SK-N-SH (cell line): Measurements from ENCODE around the gene RPL22. TPM values are rescaled to one million over a fixed set of nuclear protein-coding genes. Genes with fewer than 3 reads are reported as not detected.

Source experiments
- CTCF ChIA-PET: fragments of 300-600, 350-600 bp; formaldehyde crosslinking; extraction: SDS; loops from one replicate; lab custom pipeline; 2021; lab: Yijun Ruan, JAX
- POLR2A ChIA-PET: fragments of 350-600 bp; sonication (Branson Sonifier 250); formaldehyde crosslinking; extraction: SDS; loops from one replicate; lab custom pipeline; 2020; ENCODE audit warnings: antibody characterized with exemption, inconsistent platforms; lab: Yijun Ruan, JAX
- DNase-seq: peaks from one replicate; pipeline ENCODE4 v3.0.0; 2012
- H2AFZ ChIP-seq: fragments of 200-600 bp; sonication (generic); 2 replicates; pipeline ENCODE4 v1.8.1; 2016; ENCODE audit warnings: antibody characterized with exemption, mild to moderate bottlenecking, low read depth
- H3F3A ChIP-seq: fragments of 200-600 bp; sonication (generic); replicated peaks from 2 replicates; pipeline ENCODE3; 2016; ENCODE audit warnings: antibody characterized with exemption, mild to moderate bottlenecking; ENCODE audit not compliant: insufficient read depth
- H3K27ac ChIP-seq, 2 experiments: fragments of 200-500 bp in 1 of 2; fragments of 200-600 bp in 1 of 2; sonication (Bioruptor generic) in 1 of 2; sonication (generic), shearing (Covaris generic) in 1 of 2; 2 replicates each; pipeline versions ENCODE4 v1.5.1 to v1.6.1; 2014 to 2016; ENCODE audit warnings: low read depth in 2 of 2, inconsistent platforms in 1 of 2, low read length in 1 of 2, mild to moderate bottlenecking in 1 of 2, mixed read lengths in 1 of 2
- H3K27me3 ChIP-seq: fragments of 200-600 bp; sonication (generic), shearing (Covaris generic); 2 replicates; pipeline ENCODE4 v1.6.1; 2016; ENCODE audit warnings: mixed run types; ENCODE audit not compliant: insufficient read depth
- H3K36me3 ChIP-seq, 2 experiments: fragments of 200-500 bp in 1 of 2; fragments of 200-600 bp in 1 of 2; sonication (Bioruptor generic) in 1 of 2; sonication (generic) in 1 of 2; replicated peaks in 1 of 2; 2 replicates each; pipeline versions ENCODE3 to v1.5.1; 2014 to 2016; ENCODE audit warnings: low read length in 1 of 2, mild to moderate bottlenecking in 1 of 2; ENCODE audit not compliant: insufficient read depth in 2 of 2, control insufficient read depth in 1 of 2
- H3K4me1 ChIP-seq, 2 experiments: fragments of 200-500 bp in 1 of 2; fragments of 200-600 bp in 1 of 2; sonication (Bioruptor generic) in 1 of 2; sonication (generic), shearing (Covaris generic) in 1 of 2; 2 replicates each; pipeline versions ENCODE4 v1.5.1 to v1.6.1; 2014 to 2016; ENCODE audit warnings: low read depth in 1 of 2, low read length in 1 of 2, mixed run types in 1 of 2; ENCODE audit not compliant: insufficient read depth in 2 of 2, control insufficient read depth in 1 of 2
- H3K4me2 ChIP-seq: fragments of 200-600 bp; sonication (generic), shearing (Covaris generic); 2 replicates; pipeline ENCODE4 v1.6.1; 2017; ENCODE audit warnings: mixed run types
- H3K4me3 ChIP-seq, 2 experiments: fragments of 200-500 bp in 1 of 2; fragments of 200-600 bp in 1 of 2; sonication (Bioruptor generic) in 1 of 2; sonication (generic), shearing (Covaris generic) in 1 of 2; 2 replicates each; pipeline versions ENCODE4 v1.5.1 to v1.8.1; 2014 to 2016; ENCODE audit warnings: low read depth in 2 of 2, inconsistent platforms in 1 of 2, low read length in 1 of 2, mild to moderate bottlenecking in 1 of 2, mixed read lengths in 1 of 2, moderate library complexity in 1 of 2
- H3K79me2 ChIP-seq: fragments of 200-600 bp; sonication (generic); 2 replicates; pipeline ENCODE4 v1.8.1; 2017; ENCODE audit warnings: mild to moderate bottlenecking; ENCODE audit not compliant: insufficient read depth
- H3K9ac ChIP-seq: fragments of 200-600 bp; sonication (generic); 2 replicates; pipeline ENCODE4 v1.6.1; 2017; ENCODE audit warnings: mixed run types
- H3K9me2 ChIP-seq: fragments of 200-600 bp; sonication (generic); 2 replicates; pipeline ENCODE4 v1.6.1; 2017; ENCODE audit warnings: mixed run types
- H3K9me3 ChIP-seq: fragments of 200-600 bp; sonication (generic); 2 replicates; pipeline ENCODE4 v1.6.1; 2017; ENCODE audit warnings: mixed run types, mild to moderate bottlenecking, moderate library complexity
- H4K20me1 ChIP-seq: fragments of 200-600 bp; sonication (generic); 2 replicates; pipeline ENCODE4 v1.6.1; 2017; ENCODE audit warnings: mild to moderate bottlenecking, mixed run types; ENCODE audit not compliant: insufficient read depth
- ELF1 ChIP-seq: IDR thresholded peaks from 2 replicates; pipeline ENCODE4 v1.4.0; 2012
- EP300 ChIP-seq, 2 experiments: IDR thresholded peaks; 2 replicates each; pipeline versions ENCODE4 v1.4.0 to v1.6.1; 2012; ENCODE audit warnings: borderline replicate concordance in 1 of 2, low read depth in 1 of 2, low read length in 1 of 2
- EZH2phosphoT487 ChIP-seq: fragments of 200-600 bp; sonication (generic); IDR thresholded peaks from 2 replicates; pipeline ENCODE4 v1.6.1; 2017; ENCODE audit warnings: low read depth, mixed run types, mild to moderate bottlenecking, antibody characterized with exemption, moderate library complexity, borderline replicate concordance
- FOXJ3 ChIP-seq: sonication (generic); formaldehyde crosslinking; IDR thresholded peaks from 2 replicates; pipeline ENCODE4 v1.5.1; 2020; ENCODE audit warnings: mild to moderate bottlenecking, missing genetic modification reagents
- FOXM1 ChIP-seq: IDR thresholded peaks from 2 replicates; pipeline ENCODE4 v1.4.0; 2012; ENCODE audit warnings: low read depth, mild to moderate bottlenecking
- GATA2 ChIP-seq: sonication (generic); formaldehyde crosslinking; IDR thresholded peaks from 2 replicates; pipeline ENCODE4 v1.5.0; 2020; ENCODE audit warnings: mild to moderate bottlenecking, missing genetic modification reagents
- PBX3 ChIP-seq: IDR thresholded peaks from 2 replicates; pipeline ENCODE4; 2012
- RAD21 ChIP-seq: IDR thresholded peaks from 2 replicates; pipeline ENCODE4 v1.6.1; 2012; ENCODE audit warnings: mild to moderate bottlenecking, low read length
- RCOR1 ChIP-seq: fragments of 150-350 bp; IDR thresholded peaks from 2 replicates; pipeline ENCODE4 v1.6.1; 2017; ENCODE audit warnings: antibody characterized with exemption, low read length
- REST ChIP-seq: IDR thresholded peaks from 2 replicates; pipeline ENCODE4 v1.6.1; 2012; ENCODE audit warnings: mild to moderate bottlenecking, low read depth, low read length, moderate library complexity
- RFX5 ChIP-seq: IDR thresholded peaks from 2 replicates; pipeline ENCODE4 v1.6.1; 2012; ENCODE audit warnings: mild to moderate bottlenecking, improper control_type of control experiment, low read length
- SMC3 ChIP-seq: IDR thresholded peaks from 2 replicates; pipeline ENCODE4 v1.6.1; 2012; ENCODE audit warnings: low read depth, low read length, improper control_type of control experiment
- TAF1 ChIP-seq: IDR thresholded peaks from 2 replicates; pipeline ENCODE4 v1.6.1; 2012; ENCODE audit warnings: low read depth, mild to moderate bottlenecking, low read length, moderate library complexity, borderline replicate concordance
- YY1 ChIP-seq: IDR thresholded peaks from 2 replicates; pipeline ENCODE4 v1.4.0; 2012; ENCODE audit warnings: low read depth, mild to moderate bottlenecking
- WGBS: methylation state at CpG from one replicate; pipeline ENCODE4 v1.1.6; 2017; ENCODE audit warnings: low lambda C conversion rate; 5-methylcytosine and 5-hydroxymethylcytosine counted together
- polyA plus RNA-seq, 3 experiments: library from polyadenylated mRNA; depleted of rRNA; stranded (reverse); fragments of >200 nt; gene quantifications; 2 replicates each; pipeline ENCODE4 v1.2.3, GENCODE V29; 2012
- TF ChIP-seq, protein P1 (sequence below): fragments of 200-600 bp; sonication (generic); IDR thresholded peaks from 2 replicates; pipeline ENCODE4 v1.6.1; 2017; ENCODE audit warnings: antibody characterized with exemption, mild to moderate bottlenecking, moderate library complexity
- TF ChIP-seq, protein P2 (sequence below): IDR thresholded peaks from 2 replicates; pipeline ENCODE4 v1.4.0; 2012; ENCODE audit warnings: low read depth, borderline replicate concordance
- TF ChIP-seq, protein P3 (sequence below): fragments of 150-350 bp; IDR thresholded peaks from 2 replicates; pipeline ENCODE4 v1.6.1; 2016; ENCODE audit warnings: mild to moderate bottlenecking, low read depth, low read length

The RPL22 gene
- polyA plus RNA-seq, 1 of the 3 experiments (the other 2 are of a cell fraction), result 140 TPM

DNA sequence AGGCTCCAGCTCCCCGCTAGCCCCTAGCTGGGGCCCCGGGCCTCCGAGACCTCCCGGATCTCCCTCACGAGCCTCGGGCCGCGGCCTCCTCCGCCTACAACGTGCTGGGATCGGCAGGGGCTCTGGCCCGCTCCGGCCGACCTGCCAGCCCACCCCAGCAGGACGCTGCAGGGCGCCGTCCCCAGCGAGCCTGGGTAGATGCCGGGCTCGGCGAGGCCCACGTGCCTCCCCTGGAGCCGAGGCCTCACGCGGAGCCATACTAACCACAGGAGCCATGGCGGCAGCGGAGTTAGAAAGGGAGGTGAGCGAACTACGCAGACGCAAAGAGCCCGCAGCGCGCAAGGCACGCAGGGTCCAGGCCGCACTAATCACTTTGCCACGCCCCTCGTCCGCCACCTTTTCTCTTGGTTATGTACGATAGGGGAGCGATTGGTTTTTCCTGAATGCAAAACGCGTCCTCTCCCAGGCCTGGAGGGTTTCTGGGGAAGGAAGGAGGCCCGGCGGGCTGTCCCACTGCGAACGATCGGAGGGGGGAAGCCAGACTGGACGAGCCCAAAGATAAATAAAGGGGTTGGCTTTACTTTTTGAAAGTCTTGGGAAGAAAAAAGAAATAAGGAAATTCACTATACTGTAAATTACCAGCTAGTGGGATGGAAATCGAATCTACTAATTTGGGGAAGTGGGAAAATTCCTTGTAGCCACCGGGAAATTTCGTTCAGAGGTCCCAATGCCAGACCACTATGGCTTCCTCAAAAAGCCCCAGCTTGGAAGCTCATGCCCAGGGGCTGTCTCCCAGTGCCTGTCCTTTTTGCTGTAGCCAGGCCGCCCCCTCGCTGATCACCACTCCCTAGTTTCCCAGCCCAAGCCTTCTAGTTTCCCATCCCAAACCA is at the start of gene RPL22 (continued):
- no peak for TF ChIP-seq EZH2phosphoT487
- TF ChIP-seq, protein P1, sequence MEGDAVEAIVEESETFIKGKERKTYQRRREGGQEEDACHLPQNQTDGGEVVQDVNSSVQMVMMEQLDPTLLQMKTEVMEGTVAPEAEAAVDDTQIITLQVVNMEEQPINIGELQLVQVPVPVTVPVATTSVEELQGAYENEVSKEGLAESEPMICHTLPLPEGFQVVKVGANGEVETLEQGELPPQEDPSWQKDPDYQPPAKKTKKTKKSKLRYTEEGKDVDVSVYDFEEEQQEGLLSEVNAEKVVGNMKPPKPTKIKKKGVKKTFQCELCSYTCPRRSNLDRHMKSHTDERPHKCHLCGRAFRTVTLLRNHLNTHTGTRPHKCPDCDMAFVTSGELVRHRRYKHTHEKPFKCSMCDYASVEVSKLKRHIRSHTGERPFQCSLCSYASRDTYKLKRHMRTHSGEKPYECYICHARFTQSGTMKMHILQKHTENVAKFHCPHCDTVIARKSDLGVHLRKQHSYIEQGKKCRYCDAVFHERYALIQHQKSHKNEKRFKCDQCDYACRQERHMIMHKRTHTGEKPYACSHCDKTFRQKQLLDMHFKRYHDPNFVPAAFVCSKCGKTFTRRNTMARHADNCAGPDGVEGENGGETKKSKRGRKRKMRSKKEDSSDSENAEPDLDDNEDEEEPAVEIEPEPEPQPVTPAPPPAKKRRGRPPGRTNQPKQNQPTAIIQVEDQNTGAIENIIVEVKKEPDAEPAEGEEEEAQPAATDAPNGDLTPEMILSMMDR, result no peak
- TF ChIP-seq RCOR1, result peak; percentile 63; the same call in 1 of the 2 replicates
- TF ChIP-seq PBX3, result no peak
- no peak for TF ChIP-seq FOXJ3
- TF ChIP-seq ELF1, result peak; percentile 76
- peak; percentile 91 for TF ChIP-seq YY1
- 0 out of 4 replicates have a peak, but pooled peaks of 1 of the 2 experiments have one; percentile 18 for TF ChIP-seq EP300 (IDR thresholded peaks at IDR 0.05; ENCODE audit: borderline replicate concordance in 1 of 2, low read depth in 1 of 2, low read length in 1 of 2)
- peak; percentile 85 for TF ChIP-seq TAF1
- no peak for TF ChIP-seq RFX5

DNA sequence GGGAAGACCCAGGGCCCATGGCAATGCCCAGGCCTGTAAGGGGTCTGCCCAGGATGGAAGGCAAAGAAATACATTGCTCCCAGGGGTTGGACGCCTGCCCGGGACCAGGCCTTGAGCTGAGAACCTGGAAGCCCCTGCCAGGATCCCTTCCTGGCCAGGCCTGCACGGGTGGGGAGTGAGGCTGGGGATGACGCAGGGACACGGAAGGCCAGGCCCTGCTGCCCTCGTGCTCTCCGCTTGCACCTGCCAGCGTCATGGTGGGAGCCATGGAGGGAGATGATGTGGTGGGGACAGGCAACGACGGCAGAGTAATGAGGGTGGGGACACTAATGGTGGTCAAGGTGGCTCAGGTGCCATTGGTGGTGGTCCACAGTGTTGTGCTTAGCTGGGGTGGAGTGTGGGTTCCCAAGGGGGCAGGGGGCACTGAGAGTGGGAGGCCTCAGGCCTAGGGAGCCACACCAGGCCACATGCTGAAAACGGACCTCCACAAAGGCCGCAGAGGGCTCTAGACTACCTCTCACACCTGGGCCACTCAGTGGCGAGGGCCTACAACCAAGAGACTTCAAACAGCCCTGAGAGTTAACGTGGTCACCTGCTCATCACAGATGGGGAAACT is 48.9 kb upstream of the RPL22 start:
- WGBS, result 81% methylated on average over 11 of the region's 14 CpGs
- Histone ChIP-seq H3K79me2 (no peaks in the 10 kb centered on the region), H3K36me3 (no peaks in the 10 kb centered on the region), H3K9ac (no peak overlapping the region), H3K9me3 (no peaks in the 10 kb centered on the region), H3K4me1 (no peaks in the 10 kb centered on the region; a peak in 1 of 4 replicates), H3K27me3 (no peaks in the 10 kb centered on the region), H2AFZ (no peak overlapping the region), H3K9me2 (no peaks in the 10 kb centered on the region), H3K4me3 (no peak overlapping the region), H3K4me2 (no peak overlapping the region), H3K27ac (no peak overlapping the region), H4K20me1 (peaks cover 3% of the 10 kb centered on the region; the same call in 1 of the 2 replicates), H3F3A (no peaks in the 10 kb centered on the region)
- TF ChIP-seq REST (no peak), RAD21 (no peak), SMC3 (no peak), FOXM1 (no peak), FOXJ3 (no peak), RFX5 (no peak), GATA2 (CRISPR knock-in tag) (no peak)
- TF ChIP-seq, protein P2, sequence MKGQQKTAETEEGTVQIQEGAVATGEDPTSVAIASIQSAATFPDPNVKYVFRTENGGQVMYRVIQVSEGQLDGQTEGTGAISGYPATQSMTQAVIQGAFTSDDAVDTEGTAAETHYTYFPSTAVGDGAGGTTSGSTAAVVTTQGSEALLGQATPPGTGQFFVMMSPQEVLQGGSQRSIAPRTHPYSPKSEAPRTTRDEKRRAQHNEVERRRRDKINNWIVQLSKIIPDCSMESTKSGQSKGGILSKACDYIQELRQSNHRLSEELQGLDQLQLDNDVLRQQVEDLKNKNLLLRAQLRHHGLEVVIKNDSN, result no peak
- TF ChIP-seq, protein P3, sequence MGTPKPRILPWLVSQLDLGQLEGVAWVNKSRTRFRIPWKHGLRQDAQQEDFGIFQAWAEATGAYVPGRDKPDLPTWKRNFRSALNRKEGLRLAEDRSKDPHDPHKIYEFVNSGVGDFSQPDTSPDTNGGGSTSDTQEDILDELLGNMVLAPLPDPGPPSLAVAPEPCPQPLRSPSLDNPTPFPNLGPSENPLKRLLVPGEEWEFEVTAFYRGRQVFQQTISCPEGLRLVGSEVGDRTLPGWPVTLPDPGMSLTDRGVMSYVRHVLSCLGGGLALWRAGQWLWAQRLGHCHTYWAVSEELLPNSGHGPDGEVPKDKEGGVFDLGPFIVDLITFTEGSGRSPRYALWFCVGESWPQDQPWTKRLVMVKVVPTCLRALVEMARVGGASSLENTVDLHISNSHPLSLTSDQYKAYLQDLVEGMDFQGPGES, result no peak
- TF ChIP-seq, protein P1, result no peak
- DNase-seq, result no peak
- CTCF ChIA-PET, result interaction anchor here (1.1 to 9.5 kb wide), 18 partner anchors 9 to 243 kb away, joined by 3 to 318 read pairs (median 31); partner anchors contain the start of genes ACOT7, ESPN, HES2 and ICMT
- POLR2A ChIA-PET, result interaction anchor here (1.0 kb wide), 1 partner anchor 12 kb away, joined by 3 read pairs; the partner anchor contains the start of gene ICMT
